GM18909 (cell line): ENCODE measurements around the gene CFAP97.
"Not testable (repeated sequence)": the region's sequence is repeated elsewhere in the genome, so short reads cannot be mapped to it uniquely, and the experiment has no call there.

Experiments used
- ATAC-seq: cut with Tn5 transposase; IDR thresholded peaks from one replicate; pipeline ENCODE4 v1.9.1; 2021; ENCODE audit warnings: mild to moderate bottlenecking; ENCODE audit not compliant: unreplicated experiment, poor library complexity

Gene CFAP97

GRCh38 chr4:185224597-185224996 lies 20.8 kb upstream of the CFAP97 start:
- no peak for ATAC-seq

GRCh38 chr4:185222598-185222997 lies 18.8 kb upstream of the CFAP97 start:
- no peak for ATAC-seq

- ATAC-seq: no peak
Observed at GRCh38 chr4:185221912-185222311, 18.1 kb upstream of the CFAP97 start.

GRCh38 chr4:185221491-185221890 lies 17.7 kb upstream of the CFAP97 start:
- no peak for ATAC-seq

GRCh38 chr4:185219551-185220344 lies 15.9 kb upstream of the CFAP97 start:
- peak; percentile 81 for ATAC-seq

- no peak for ATAC-seq
Observed at GRCh38 chr4:185218312-185218711, 14.5 kb upstream of the CFAP97 start.

GRCh38 chr4:185217408-185217975 lies 13.7 kb upstream of the CFAP97 start:
- no peak for ATAC-seq

GRCh38 chr4:185215261-185215660 lies 11.5 kb upstream of the CFAP97 start:
- ATAC-seq: no peak

GRCh38 chr4:185213877-185214276 lies 10.1 kb upstream of the CFAP97 start:
- peak; percentile 58 for ATAC-seq

GRCh38 chr4:185212581-185212980 lies 8.8 kb upstream of the CFAP97 start:
- no peak for ATAC-seq

GRCh38 chr4:185211641-185212040 lies 7.8 kb upstream of the CFAP97 start:
- ATAC-seq: no peak

- no peak for ATAC-seq
Observed at GRCh38 chr4:185211035-185211434, 7.2 kb upstream of the CFAP97 start.

- peak; percentile 13 for ATAC-seq
Observed at GRCh38 chr4:185210102-185210981, 6.5 kb upstream of the CFAP97 start.

- peak; percentile 15 for ATAC-seq
Observed at GRCh38 chr4:185209852-185210101, 6.0 kb upstream of the CFAP97 start.

- peak; percentile 78 for ATAC-seq
Observed at GRCh38 chr4:185209031-185209851, 5.4 kb upstream of the CFAP97 start, which contains the start of gene SNX25. Gene SNX25, plus strand, starts transcription at chr4:185209598. Its CDS starts 229 bp downstream, at chr4:185209827.

- ATAC-seq: no peak
Observed at GRCh38 chr4:185207466-185207865, 3.7 kb upstream of the CFAP97 start.

- no peak for ATAC-seq
Observed at GRCh38 chr4:185205697-185206342, 2.0 kb upstream of the CFAP97 start.

GRCh38 chr4:185205073-185205472 lies 1.3 kb upstream of the CFAP97 start:
- not testable (repeated sequence) for ATAC-seq

- ATAC-seq: no peak
Observed at GRCh38 chr4:185204238-185204910, 574 bp upstream of the CFAP97 start.
